WI38 (cell line): Measurements from ENCODE around the gene TBCB.

Experiments
- H3K4me3 ChIP-seq: 2 replicates; pipeline ENCODE4 v1.5.1; 2011; ENCODE audit warnings: low read depth, mild to moderate bottlenecking, control low read depth, low read length
- CTCF ChIP-seq: IDR thresholded peaks from 2 replicates; pipeline ENCODE4 v1.5.1; 2012; ENCODE audit warnings: low read depth, mild to moderate bottlenecking, control low read depth, low read length

TBCB gene

GRCh38 chr19:36093146-36093662 lies 22.1 kb upstream of the TBCB start:
- no peak overlapping the region for H3K4me3 ChIP-seq
- no peak for TF ChIP-seq CTCF

DNA sequence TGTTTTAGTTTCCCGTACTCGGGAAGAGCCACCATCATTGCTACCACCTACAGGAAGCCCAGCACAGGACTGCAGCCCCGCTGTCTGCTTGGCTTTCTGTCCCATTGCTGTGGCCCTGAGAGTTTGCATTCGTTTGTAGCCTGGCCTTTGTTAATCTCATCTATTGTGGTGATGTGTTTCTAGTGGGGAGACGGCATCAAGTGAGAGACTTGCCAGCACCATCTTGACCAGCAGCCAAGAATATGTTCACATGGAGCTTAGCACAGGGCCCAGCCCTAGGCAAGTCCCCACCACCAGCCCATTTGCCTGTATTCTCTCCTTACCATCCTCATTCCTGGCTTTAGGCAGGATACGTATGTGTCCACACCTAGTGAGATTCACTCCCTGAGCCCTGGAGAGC lies 21.6 kb upstream of the TBCB start:
- TF ChIP-seq CTCF: no peak
- H3K4me3 ChIP-seq: no peak overlapping the region

DNA sequence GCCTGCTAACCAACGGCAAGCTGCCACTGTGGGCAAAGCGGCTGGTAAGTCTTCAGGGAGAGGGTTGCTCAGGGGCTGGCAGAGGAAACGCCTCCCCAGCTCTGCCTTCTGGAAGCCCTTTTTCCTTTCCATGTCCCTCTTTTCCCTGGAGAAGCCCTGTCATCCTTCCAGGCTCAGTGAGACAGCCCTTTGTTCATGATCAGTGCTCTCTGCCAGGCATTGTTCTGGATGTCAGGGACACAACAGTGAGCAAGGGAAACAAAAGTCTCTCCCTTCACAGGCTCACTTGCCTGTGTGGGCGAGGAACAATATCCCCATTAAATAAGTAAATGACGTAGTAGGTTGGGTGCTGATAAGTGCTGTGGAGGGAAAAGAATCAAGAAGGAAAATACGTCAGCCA lies 18.2 kb upstream of the TBCB start:
- H3K4me3 ChIP-seq: no peak overlapping the region

GRCh38 chr19:36099166-36099785 lies 16.0 kb upstream of the TBCB start:
- no peak overlapping the region for H3K4me3 ChIP-seq
- TF ChIP-seq CTCF: no peak

More for the DNA sequence above, 18.2 kb upstream of the TBCB start:
- no peak for TF ChIP-seq CTCF

- no peak for TF ChIP-seq CTCF
- H3K4me3 ChIP-seq: no peak overlapping the region
These were observed 14.8 kb upstream of the TBCB start for GRCh38 chr19:36100476-36100875.

DNA sequence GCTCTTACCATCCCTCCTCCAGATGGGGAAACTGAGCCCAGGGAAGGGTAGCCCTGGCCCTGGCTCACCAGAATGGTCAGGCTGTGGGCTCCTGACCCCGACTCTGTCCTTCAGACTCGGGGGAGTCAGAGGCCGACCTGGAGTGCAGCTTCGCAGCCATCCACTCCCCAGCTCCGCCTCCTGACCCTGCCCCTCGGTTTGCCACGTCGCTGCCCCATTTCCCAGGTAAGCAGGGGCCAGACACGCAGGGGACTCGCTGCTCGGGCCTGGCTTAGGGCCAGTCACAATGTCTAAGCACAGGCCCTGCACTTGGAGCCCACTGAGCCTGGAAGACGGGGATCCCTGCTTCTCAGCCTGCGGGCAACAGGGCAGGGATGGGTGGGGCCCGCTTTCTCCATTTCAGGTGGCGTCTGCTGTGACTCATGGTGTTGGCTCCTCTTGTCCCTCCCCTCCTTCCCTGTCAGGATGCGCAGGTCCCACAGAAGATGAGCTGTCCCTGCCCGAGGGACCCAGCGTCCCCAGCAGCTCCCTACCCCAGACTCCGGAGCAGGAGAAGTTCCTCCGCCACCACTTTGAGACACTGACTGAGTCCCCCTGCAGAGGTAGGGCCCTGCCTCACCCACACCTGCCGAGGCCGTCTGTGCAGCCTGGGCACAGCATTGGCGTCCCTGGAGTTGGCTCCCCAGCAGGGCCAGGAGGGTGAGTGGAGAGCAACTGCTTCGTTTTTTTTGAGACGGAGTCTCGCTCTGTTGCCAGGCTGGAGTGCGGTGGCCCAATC lies 13.5 kb upstream of the TBCB start:
- no peak overlapping the region for H3K4me3 ChIP-seq
- no peak for TF ChIP-seq CTCF

DNA sequence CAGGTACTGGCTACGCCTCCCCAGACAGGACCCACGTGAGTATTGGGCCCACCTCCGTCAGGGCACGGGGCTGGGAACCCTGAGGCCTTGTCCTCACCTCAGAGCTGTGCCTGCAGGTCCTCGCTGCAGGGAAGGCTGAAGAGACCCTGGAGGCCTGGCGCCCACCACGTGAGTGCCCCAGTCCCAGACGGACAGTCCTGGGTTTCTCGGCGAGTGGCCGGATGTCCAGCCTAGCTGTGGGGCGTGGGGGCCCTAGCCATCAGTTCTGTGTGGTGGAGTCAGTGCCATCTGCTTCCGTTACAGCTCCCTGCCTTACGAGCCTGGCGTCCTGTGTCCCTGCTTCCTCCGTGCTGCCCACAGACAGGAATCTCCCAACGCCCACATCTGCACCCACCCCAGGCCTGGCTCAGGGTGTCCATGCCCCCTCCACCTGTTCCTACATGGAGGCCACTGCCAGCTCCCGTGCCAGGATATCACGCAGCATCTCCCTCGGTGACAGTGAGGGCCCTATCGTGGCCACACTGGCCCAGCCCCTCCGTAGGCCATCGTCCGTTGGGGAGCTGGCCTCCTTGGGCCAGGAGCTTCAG lies 12.1 kb upstream of the TBCB start:
- H3K4me3 ChIP-seq: no peak overlapping the region
- TF ChIP-seq CTCF: no peak
